Activated CD4-positive, CD25-positive, alpha-beta regulatory T cell treated with anti-CD3 and anti-CD28 coated beads, Interleukin-2, amount 50 U/mL, for 24 hours (primary cell): ENCODE results near the gene FGF12.

Experiments
- ATAC-seq, 2 donors: fragments of 150-1000 bp; cut with Tn5 transposase; one replicate each; pipeline ENCODE4 v1.10.0; 2021; ENCODE audit warnings: mild to moderate bottlenecking in 1 of 2, moderate library complexity in 1 of 2

The FGF12 gene

DNA sequence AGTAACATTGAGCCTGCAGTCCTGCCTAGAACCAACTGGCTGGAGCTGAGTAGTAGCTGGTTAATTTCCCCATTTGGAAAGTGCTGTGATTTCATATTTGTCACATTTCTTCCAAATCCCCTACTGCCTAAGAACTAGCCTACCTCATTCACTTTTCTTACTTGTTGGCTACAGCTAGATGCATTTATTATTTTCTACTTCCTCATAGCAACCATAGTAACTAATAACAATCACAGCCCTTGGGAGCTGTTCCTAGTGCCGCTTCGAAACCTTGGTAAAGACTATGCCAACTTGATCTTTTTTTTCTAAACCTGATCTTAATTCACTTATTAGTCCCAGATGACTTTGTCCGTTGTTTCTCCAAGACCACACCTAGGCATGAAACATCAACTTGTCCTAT lies 240.3 kb downstream of the FGF12 start:
- ATAC-seq = no peak

- ATAC-seq = no peak
These were observed 244.5 kb downstream of the FGF12 start for GRCh38 chr3:192482809-192483208.

DNA sequence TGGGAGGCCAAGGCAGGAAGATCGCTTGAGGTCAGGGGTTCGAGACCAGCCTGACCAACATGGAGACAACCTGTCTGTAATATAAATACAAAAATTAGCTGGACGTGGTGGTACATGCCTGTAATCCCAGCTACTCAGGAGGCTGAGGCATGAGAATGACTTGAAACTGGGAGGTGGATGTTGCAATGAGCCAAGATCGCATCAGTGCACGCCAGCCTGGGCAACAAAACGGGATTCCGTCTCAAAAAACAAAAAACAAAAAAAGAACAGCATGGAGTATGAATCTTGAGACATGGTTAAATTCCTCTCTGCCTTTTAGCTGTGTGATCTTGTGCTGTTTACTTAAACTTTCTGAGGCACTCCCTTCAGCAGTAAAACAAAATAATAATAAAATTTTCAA lies 244.9 kb downstream of the FGF12 start:
- no peak for ATAC-seq

DNA sequence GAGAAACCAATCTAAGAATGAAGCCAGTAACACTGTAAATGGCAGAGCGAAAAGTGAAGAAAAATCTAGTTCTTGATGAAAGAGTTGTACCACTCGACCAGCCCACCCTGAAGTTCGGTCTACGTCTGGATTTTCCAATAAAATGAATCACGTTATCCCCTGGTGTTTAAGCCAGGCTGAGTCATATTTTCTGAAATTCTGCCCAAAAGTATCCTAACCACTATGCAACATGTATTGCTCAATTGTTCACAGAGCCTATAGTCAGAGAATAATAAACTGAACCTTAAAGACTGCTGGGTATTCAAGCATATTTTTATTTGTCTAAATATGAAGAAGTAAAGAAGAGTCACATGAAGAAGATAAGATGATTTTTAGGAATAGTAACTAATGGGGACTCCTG lies 245.7 kb downstream of the FGF12 start:
- ATAC-seq = no peak

- ATAC-seq = peak in 1 of 2 donors; percentile 51
These were observed 259.9 kb downstream of the FGF12 start for GRCh38 chr3:192467230-192468140.

DNA sequence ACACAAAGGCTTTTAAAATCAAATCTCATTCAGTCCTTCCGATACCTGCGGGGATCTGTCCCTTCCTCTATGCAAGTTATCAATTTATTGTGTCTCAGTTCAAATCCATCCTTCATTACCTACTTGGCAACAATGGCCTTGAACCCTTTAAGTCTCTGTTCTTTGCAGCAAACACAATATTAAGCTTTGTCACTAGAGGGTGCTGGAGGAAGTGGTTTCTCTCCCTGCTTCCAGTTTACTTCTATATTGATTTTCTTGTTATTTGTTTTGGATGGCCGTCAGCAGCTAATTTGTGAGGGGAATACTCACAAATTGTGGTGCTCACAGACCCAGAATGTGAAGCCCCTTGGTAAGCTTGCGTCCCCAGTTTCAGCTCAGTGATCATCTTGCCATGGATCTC lies 278.3 kb downstream of the FGF12 start:
- no peak for ATAC-seq

GRCh38 chr3:192445770-192446644 lies 281.3 kb downstream of the FGF12 start:
- ATAC-seq = no peak

DNA sequence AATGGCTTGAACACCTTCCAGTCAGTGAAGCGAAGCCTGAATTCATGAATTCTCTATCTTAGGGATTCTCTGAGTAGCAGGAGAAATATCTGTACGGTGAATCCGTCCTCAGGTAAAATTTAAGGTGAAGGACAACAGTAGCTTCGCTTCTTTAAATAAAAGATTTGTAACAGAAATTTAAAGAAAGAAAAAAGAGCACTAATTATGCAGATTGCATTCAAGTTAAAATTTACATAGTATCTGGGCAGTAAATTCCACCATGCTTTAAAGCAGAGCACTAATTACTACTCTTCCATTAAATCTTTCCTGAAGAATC lies 282.6 kb downstream of the FGF12 start:
- ATAC-seq = no peak

DNA sequence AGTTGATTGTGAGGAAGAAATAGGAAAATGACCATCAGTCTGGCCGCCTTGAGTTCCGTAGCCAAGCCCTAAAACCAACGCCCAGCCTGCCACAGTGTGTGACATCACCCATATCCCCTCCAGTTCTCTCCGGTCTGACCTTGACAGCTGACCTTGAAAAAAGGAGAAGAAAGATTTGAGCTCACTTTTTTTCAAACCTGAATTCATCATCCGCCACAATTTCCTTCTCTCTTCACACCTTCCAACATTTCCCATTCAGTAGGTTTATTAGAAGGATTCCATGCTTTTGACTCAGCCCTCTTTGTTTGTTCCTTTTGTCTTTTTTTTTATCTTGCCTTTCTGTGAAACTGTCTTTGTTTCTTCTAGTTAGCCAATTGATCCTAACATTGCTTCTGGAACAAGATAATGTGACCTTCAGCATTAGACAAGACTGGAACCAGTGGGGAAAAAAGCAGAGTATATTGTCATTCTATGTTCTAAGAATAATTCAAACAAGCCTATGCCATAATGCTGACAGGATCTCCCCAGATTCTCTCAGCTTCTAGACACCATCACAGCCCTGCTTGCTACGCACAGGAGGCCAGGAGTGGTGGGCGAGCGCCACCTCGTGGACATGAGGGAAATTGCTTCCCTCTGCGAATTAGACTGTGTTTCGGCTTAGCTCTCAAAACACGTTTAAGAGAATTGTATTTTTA lies 283.1 kb downstream of the FGF12 start:
- peak in 1 of 2 donors; percentile 51 for ATAC-seq

- no peak for ATAC-seq
These were observed 292.1 kb downstream of the FGF12 start for GRCh38 chr3:192435241-192435640.

- no peak for ATAC-seq
These were observed 293.2 kb downstream of the FGF12 start for GRCh38 chr3:192434186-192434585.

- no peak for ATAC-seq
These were observed 293.6 kb downstream of the FGF12 start for GRCh38 chr3:192433704-192434103.

GRCh38 chr3:192422997-192423342 lies 304.4 kb downstream of the FGF12 start:
- no peak for ATAC-seq

- ATAC-seq = no peak
These were observed 304.9 kb downstream of the FGF12 start for GRCh38 chr3:192422321-192422996.

GRCh38 chr3:192419312-192419711 lies 308.0 kb downstream of the FGF12 start:
- ATAC-seq = no peak

DNA sequence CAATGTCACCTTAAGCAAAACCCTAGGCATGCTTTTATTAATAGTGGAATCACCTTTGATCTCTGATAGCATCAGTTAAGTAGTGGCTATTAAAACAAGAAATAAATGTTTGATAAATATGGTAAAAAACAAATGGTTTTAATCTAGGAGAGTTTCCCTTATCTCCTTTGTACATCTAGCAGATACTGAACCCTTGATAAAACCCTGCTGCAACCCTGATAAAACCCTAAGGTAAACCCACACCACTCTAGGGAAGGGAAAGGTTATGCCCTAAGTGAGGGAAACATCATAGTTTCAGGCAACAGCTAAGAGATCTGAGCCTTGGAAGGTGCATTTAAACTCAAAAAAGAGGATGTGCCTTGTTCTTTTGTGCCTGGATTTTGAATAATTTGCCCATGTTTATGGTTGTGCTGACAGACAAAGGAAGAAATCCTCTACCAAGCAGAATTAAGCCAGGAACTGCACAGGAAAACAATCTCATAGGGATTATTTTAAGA lies 309.7 kb downstream of the FGF12 start:
- ATAC-seq = no peak

DNA sequence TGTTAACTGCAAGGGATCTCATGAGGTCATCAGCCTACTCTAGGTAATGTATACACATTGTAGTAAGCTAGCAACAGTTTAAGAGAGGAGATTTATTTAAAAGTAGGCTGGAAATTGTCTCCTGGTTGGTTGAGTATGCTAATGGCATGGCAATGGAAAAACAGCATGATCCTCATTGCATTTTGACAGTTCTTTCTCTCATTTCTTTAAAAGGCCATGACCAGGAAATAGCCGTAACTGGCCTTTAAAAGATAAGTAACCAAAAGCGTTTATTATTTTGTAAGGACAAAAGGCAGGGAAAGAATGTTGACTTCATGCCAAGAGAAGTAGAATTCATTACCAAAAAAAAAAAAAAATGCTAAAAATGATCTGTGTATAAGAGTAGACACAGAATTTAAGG lies 310.3 kb downstream of the FGF12 start:
- ATAC-seq = no peak

DNA sequence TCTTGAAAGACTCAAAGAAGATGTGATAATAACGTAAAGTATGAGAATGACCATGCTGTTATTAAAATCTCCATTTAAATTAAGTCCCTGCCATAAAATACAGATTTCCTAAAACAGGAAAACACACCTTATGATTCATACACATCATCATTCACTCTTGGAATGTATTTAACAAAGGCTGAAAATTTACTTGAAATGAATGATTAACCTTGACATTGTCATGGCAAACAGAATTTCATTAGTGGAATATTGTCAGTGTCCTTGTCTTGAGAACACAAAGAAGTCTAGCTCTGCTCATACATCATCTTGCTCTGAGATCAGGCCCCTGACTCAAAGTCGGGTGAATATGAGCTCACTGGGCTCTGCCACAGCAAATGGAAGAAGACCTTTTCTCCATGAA lies 313.9 kb downstream of the FGF12 start:
- no peak for ATAC-seq

DNA sequence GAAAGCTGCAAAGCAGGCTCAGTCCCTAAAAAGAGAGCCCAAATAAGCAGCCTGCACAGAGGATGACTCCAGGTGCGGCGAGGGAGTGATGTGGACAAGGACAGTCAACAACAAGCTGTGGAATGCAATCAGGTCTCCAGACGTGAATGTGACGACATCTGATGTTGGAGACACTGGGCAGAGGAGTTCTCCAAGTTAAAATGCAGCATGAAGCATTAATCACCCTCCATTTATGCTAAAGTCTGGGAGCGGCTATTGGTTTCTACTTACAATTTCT lies 316.7 kb downstream of the FGF12 start:
- no peak for ATAC-seq

DNA sequence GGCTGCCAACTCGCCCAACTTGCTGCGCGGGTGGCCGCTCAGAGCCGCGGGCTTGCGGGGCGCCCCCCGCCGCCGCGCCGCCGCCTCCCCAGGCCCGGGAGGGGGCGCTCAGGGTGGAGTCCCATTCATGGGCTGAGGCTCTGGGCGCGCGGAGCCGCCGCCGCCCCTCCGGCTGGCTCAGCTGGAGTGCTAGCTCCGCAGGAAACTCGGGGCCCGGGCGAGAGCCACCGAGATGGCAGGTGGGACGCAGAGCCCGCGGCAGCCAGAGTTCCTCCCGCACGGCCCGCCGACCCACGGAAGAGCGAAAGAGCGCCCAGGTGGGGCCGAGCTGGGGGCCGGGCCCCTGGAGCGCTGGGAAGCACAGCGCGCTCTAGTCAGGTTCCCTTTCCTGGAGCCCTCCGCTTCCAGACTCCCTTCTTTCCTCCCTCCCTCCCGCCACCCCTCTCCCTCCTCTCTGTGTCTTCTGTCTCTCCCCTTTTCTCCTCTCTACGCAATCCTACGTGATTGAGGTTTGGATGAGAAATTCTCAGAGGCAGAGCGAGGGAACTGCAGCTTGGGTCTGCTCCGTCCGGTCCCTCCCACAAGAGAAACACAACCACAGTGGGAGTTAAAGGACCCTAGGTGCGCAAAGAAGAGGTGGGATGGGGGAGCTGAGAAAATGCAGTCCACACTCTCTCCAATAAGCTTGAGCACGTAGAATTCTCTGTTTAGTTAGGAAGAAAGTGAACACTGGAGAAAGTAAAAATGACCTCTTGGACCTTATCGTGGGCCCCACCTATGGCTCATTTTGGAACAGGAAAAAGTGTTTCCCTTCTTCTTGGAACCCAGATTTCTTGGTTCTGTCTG lies 317.3 kb downstream of the FGF12 start:
- no peak for ATAC-seq

DNA sequence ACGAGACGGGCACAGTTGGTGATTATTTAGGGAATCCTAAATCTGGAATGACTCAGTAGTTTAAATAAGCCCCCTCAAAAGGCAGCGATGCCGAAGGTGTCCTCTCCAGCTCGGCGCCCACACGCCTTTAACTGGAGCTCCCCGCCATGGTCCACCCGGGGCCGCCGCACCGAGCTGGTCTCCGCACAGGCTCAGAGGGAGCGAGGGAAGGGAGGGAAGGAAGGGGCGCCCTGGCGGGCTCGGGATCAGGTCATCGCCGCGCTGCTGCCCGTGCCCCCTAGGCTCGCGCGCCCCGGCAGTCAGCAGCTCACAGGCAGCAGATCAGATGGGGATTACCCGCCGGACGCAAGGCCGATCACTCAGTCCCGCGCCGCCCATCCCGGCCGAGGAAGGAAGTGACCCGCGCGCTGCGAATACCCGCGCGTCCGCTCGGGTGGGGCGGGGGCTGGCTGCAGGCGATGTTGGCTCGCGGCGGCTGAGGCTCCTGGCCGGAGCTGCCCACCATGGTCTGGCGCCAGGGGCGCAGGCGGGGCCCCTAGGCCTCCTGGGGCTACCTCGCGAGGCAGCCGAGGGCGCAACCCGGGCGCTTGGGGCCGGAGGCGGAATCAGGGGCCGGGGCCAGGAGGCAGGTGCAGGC lies 318.0 kb downstream of the FGF12 start:
- ATAC-seq = no peak
